H9 (cell line): ENCODE results near the gene SOCS7. TPM values are rescaled to one million over a fixed set of nuclear protein-coding genes. Genes with fewer than 3 reads are reported as not detected.

Source experiments
- DNase-seq: peaks from one replicate; pipeline ENCODE4 v3.0.0-alpha.2; 2017
- H2AFZ ChIP-seq: one replicate; pipeline ENCODE4 v1.6.1; 2013; ENCODE audit warnings: mild to moderate bottlenecking, low read length, control low read depth, moderate library complexity
- H2AK5ac ChIP-seq: 2 replicates; pipeline ENCODE4 v1.6.1; 2013; ENCODE audit warnings: low read length, control low read depth, mixed read lengths; ENCODE audit not compliant: insufficient read length
- H2BK120ac ChIP-seq: one replicate; pipeline ENCODE4 v1.6.1; 2013; ENCODE audit warnings: low read depth, mild to moderate bottlenecking, low read length, control low read depth, inconsistent platforms; ENCODE audit not compliant: poor library complexity, severe bottlenecking
- H2BK12ac ChIP-seq: 2 replicates; pipeline ENCODE4 v1.6.1; 2013; ENCODE audit warnings: low read length, control low read depth, mixed read lengths, low read depth; ENCODE audit not compliant: insufficient read length
- H2BK15ac ChIP-seq: 2 replicates; pipeline ENCODE4 v1.6.1; 2013; ENCODE audit warnings: low read depth, low read length, control low read depth
- H2BK20ac ChIP-seq: one replicate; pipeline ENCODE4 v1.6.1; 2013; ENCODE audit warnings: low read depth, mild to moderate bottlenecking, low read length, control low read depth, inconsistent platforms; ENCODE audit not compliant: poor library complexity, severe bottlenecking
- H2BK5ac ChIP-seq: 2 replicates; pipeline ENCODE4 v1.6.1; 2013; ENCODE audit warnings: low read length, control low read depth, mixed read lengths; ENCODE audit not compliant: insufficient read length
- H3K14ac ChIP-seq: 2 replicates; pipeline ENCODE4 v1.6.1; 2013; ENCODE audit warnings: low read length, control low read depth; ENCODE audit not compliant: insufficient read depth
- H3K18ac ChIP-seq: 2 replicates; pipeline ENCODE4 v1.6.1; 2013; ENCODE audit warnings: low read depth, mild to moderate bottlenecking, mixed read lengths, low read length, control low read depth; ENCODE audit not compliant: insufficient read length
- H3K23ac ChIP-seq: 2 replicates; pipeline ENCODE4 v1.6.1; 2013; ENCODE audit warnings: low read length, control low read depth, mixed read lengths, low read depth; ENCODE audit not compliant: insufficient read length
- H3K23me2 ChIP-seq: 2 replicates; pipeline ENCODE4 v1.6.1; 2013; ENCODE audit warnings: low read depth, mild to moderate bottlenecking, mixed read lengths, low read length, control low read depth; ENCODE audit not compliant: insufficient read length, poor library complexity, severe bottlenecking
- H3K27ac ChIP-seq: 2 replicates; pipeline ENCODE4 v1.5.1; 2013; ENCODE audit warnings: low read length, control low read depth, mixed read lengths, low read depth; ENCODE audit not compliant: insufficient read length
- H3K27me3 ChIP-seq: 2 replicates; pipeline ENCODE4 v1.6.1; 2013; ENCODE audit warnings: low read length, control low read depth, inconsistent platforms; ENCODE audit not compliant: insufficient read depth
- H3K4ac ChIP-seq: 2 replicates; pipeline ENCODE4 v1.6.1; 2013; ENCODE audit warnings: low read depth, mild to moderate bottlenecking, control low read depth, inconsistent platforms, low read length, moderate library complexity
- H3K4me1 ChIP-seq: 2 replicates; pipeline ENCODE4 v1.6.1; 2013; ENCODE audit warnings: low read length, control low read depth, inconsistent platforms; ENCODE audit not compliant: insufficient read depth
- H3K4me2 ChIP-seq: 2 replicates; pipeline ENCODE4 v1.6.1; 2013; ENCODE audit warnings: low read length, control low read depth, mixed read lengths; ENCODE audit not compliant: insufficient read length, insufficient read depth
- H3K56ac ChIP-seq: 2 replicates; pipeline ENCODE4 v1.6.1; 2013; ENCODE audit warnings: low read depth, mild to moderate bottlenecking, mixed read lengths, low read length, control low read depth; ENCODE audit not compliant: insufficient read length
- H3K79me1 ChIP-seq: 2 replicates; pipeline ENCODE4 v1.6.1; 2013; ENCODE audit warnings: low read depth, mild to moderate bottlenecking, moderate library complexity, low read length, control low read depth, inconsistent platforms; ENCODE audit not compliant: insufficient read depth, poor library complexity, severe bottlenecking
- H3K79me2 ChIP-seq: 2 replicates; pipeline ENCODE4 v1.6.1; 2013; ENCODE audit warnings: low read length, control low read depth, inconsistent platforms; ENCODE audit not compliant: insufficient read depth
- H3K9ac ChIP-seq: 2 replicates; pipeline ENCODE4 v1.6.1; 2013; ENCODE audit warnings: low read length, control low read depth, mixed read lengths; ENCODE audit not compliant: insufficient read length; ENCODE audit errors: extremely low read depth
- H3K9me3 ChIP-seq: one replicate; pipeline ENCODE4 v1.6.1; 2013; ENCODE audit warnings: low read depth, low read length, inconsistent platforms; ENCODE audit not compliant: control insufficient read depth
- H3T11ph ChIP-seq: one replicate; pipeline ENCODE4 v1.6.1; 2013; ENCODE audit warnings: mild to moderate bottlenecking, low read length, control low read depth, inconsistent platforms
- H4K20me1 ChIP-seq: one replicate; pipeline ENCODE4 v1.6.1; 2013; ENCODE audit not compliant: control insufficient read depth, insufficient read length, insufficient read depth
- H4K5ac ChIP-seq: 2 replicates; pipeline ENCODE4 v1.6.1; 2013; ENCODE audit warnings: low read depth, mild to moderate bottlenecking, mixed read lengths, low read length, control low read depth; ENCODE audit not compliant: insufficient read length
- H4K8ac ChIP-seq: replicated peaks from 2 replicates; pipeline ENCODE4 v1.6.1; 2013; ENCODE audit warnings: low read length, control low read depth, mixed read lengths, low read depth; ENCODE audit not compliant: insufficient read length
- H4K91ac ChIP-seq: 2 replicates; pipeline ENCODE4 v1.6.1; 2013; ENCODE audit warnings: low read depth, mild to moderate bottlenecking, moderate library complexity, mixed read lengths, low read length, control low read depth; ENCODE audit not compliant: insufficient read length
- H3K27ac Mint-ChIP-seq, 3 experiments: 2 replicates in 2 of 3; 3 replicates in 1 of 3; pipeline ENCODE4 v1.8.0; 2020 to 2021; ENCODE audit warnings: mixed read lengths in 3 of 3, mild to moderate bottlenecking in 1 of 3, moderate library complexity in 1 of 3
- H3K27me3 Mint-ChIP-seq: 2 replicates; pipeline ENCODE4 v1.8.0; 2021; ENCODE audit warnings: low read depth, mild to moderate bottlenecking, moderate library complexity, mixed read lengths
- H3K36me3 Mint-ChIP-seq, 3 experiments: 2 replicates in 2 of 3; 3 replicates in 1 of 3; pipeline ENCODE4 v1.8.0; 2020 to 2021; ENCODE audit warnings: low read depth in 3 of 3, mixed read lengths in 3 of 3; ENCODE audit not compliant: insufficient read depth in 1 of 3
- H3K4me1 Mint-ChIP-seq, 2 experiments: 2 replicates each; pipeline ENCODE4 v1.8.0; 2020; ENCODE audit warnings: mixed read lengths in 2 of 2
- H3K4me3 Mint-ChIP-seq, 2 experiments: 2 replicates in 1 of 2; 3 replicates in 1 of 2; pipeline ENCODE4 v1.8.0; 2020 to 2021; ENCODE audit warnings: mild to moderate bottlenecking in 2 of 2, mixed read lengths in 2 of 2, moderate library complexity in 1 of 2
- H3K9me3 Mint-ChIP-seq, 2 experiments: 2 replicates in 1 of 2; 3 replicates in 1 of 2; pipeline ENCODE4 v1.8.0; 2020; ENCODE audit warnings: mild to moderate bottlenecking in 2 of 2, mixed read lengths in 2 of 2, moderate library complexity in 1 of 2
- CTCF ChIP-seq: fragments of 200-600 bp; sonication (generic); conservative IDR thresholded peaks from 3 replicates; pipeline ENCODE4 v1.8.0; 2021; ENCODE audit warnings: antibody characterized with exemption, mild to moderate bottlenecking
- WGBS: extraction: QIAGEN DNeasy Blood & Tissue Kit; methylation state at CpG from one replicate; pipeline ENCODE4 v1.1.7; 2013; ENCODE audit warnings: missing lambda C conversion rate, low lambda C conversion rate, mixed read lengths; ENCODE audit not compliant: insufficient read length; ENCODE audit errors: extremely low coverage; 5-methylcytosine and 5-hydroxymethylcytosine counted together
- total RNA-seq: library from RNA; stranded (reverse); gene quantifications from 2 replicates; pipeline ENCODE4 v1.2.1, GENCODE V29; 2021

Gene SOCS7
- total RNA-seq, 1 experiment from 2014 or later: 31.0 TPM

GRCh38 chr17:38358586-38359513 lies 7.2 kb downstream of the SOCS7 start:
- Mint-ChIP-seq H3K27ac (peak overlapping the region in 1 of 3 experiments; percentile 71; a peak in 2 of 7 replicates), H3K36me3 (peaks cover 0 to 6% (median 3%) of the 10 kb centered on the region in 3 experiments; a peak in 1 of 7 replicates), H3K4me1 (peaks cover 36 to 42% of the 10 kb centered on the region in 2 experiments), H3K27me3 (no peaks in the 10 kb centered on the region), H3K9me3 (no peaks in the 10 kb centered on the region), H3K4me3 (no peak overlapping the region)
- no CpG with 5 or more reads among the region's 9 CpGs for WGBS
- no peak overlapping the region for H3K27ac ChIP-seq
- no peak overlapping the region for H2BK12ac ChIP-seq
- no peak overlapping the region for H2BK20ac ChIP-seq
- DNase-seq: no peak
- peaks cover 2% of the 10 kb centered on the region; the same call in 1 of the 2 replicates for H3K79me2 ChIP-seq
- H3K4me1 ChIP-seq: peaks cover 7% of the 10 kb centered on the region; the same call in 1 of the 2 replicates
- H2BK15ac ChIP-seq: no peak overlapping the region
- H3K9ac ChIP-seq: no peak overlapping the region
- H4K5ac ChIP-seq: no peak overlapping the region
- H3K4ac ChIP-seq: no peak overlapping the region
- H2AFZ ChIP-seq: no peak overlapping the region
- H3T11ph ChIP-seq: no peak overlapping the region
- no peaks in the 10 kb centered on the region for H3K27me3 ChIP-seq
- H3K14ac ChIP-seq: no peak overlapping the region
- no peak overlapping the region for H3K18ac ChIP-seq
- H3K56ac ChIP-seq: no peak overlapping the region
- H4K91ac ChIP-seq: no peak overlapping the region
- H4K20me1 ChIP-seq: no peaks in the 10 kb centered on the region
- no peaks in the 10 kb centered on the region for H3K23me2 ChIP-seq
- no peak overlapping the region for H3K23ac ChIP-seq
- H3K79me1 ChIP-seq: peaks cover 3% of the 10 kb centered on the region
- TF ChIP-seq CTCF: no peak
- no peak overlapping the region for H2BK120ac ChIP-seq
- no peak overlapping the region for H2AK5ac ChIP-seq
- H3K4me2 ChIP-seq: no peak overlapping the region
- H2BK5ac ChIP-seq: no peak overlapping the region
- H4K8ac ChIP-seq: no peak overlapping the region
- H3K9me3 ChIP-seq: no peaks in the 10 kb centered on the region
